K562 (cell line): ENCODE data around the gene C2CD2L. TPM values are rescaled to one million over a fixed set of nuclear protein-coding genes. Genes with fewer than 3 reads are reported as not detected.

ENCODE experiments used
- BRD4 ChIP-seq: fragments of 200-600 bp; sonication (generic); IDR thresholded peaks from 2 replicates; pipeline ENCODE4 v1.6.1; 2017; ENCODE audit warnings: inconsistent platforms
- BRF2 ChIP-seq: IDR thresholded peaks from 3 replicates; pipeline ENCODE4 v1.6.1; 2011; ENCODE audit warnings: borderline replicate concordance, mild to moderate bottlenecking; ENCODE audit not compliant: insufficient read length, insufficient read depth
- CBX1 ChIP-seq: sonication (generic); IDR thresholded peaks from 2 replicates; pipeline ENCODE4 v1.6.1; 2016; ENCODE audit warnings: antibody characterized with exemption, low read depth, mild to moderate bottlenecking
- CBX5 ChIP-seq: IDR thresholded peaks from 2 replicates; pipeline ENCODE4 v1.6.1; 2014; ENCODE audit warnings: low read depth, borderline replicate concordance
- E2F3 ChIP-seq: fragments of 250-450 bp; sonication (Bioruptor Pico); IDR thresholded peaks from 2 replicates; pipeline ENCODE4 v1.4.0; 2020; ENCODE audit warnings: mild to moderate bottlenecking
- EHMT2 ChIP-seq: fragments of 450-650 bp; IDR thresholded peaks from 2 replicates; pipeline ENCODE4 v1.6.1; 2018; ENCODE audit warnings: antibody characterized with exemption
- FOXA3 ChIP-seq, 2 experiments: fragments of 450-650 bp in 1 of 2; sonication (generic) in 1 of 2; formaldehyde crosslinking; IDR thresholded peaks in 1 of 2; conservative IDR thresholded peaks in 1 of 2; 2 replicates each; pipeline versions ENCODE4 v1.4.0 to v1.8.0; 2020 to 2022; ENCODE audit warnings: mild to moderate bottlenecking in 2 of 2, missing genetic modification reagents in 1 of 2
- KAT2B ChIP-seq: IDR thresholded peaks from one replicate; pipeline ENCODE4 v1.6.1; 2012; ENCODE audit warnings: low read depth, mild to moderate bottlenecking, control low read depth, inconsistent platforms, low read length, moderate library complexity
- L3MBTL2 ChIP-seq: fragments of 450-650 bp; IDR thresholded peaks from 2 replicates; pipeline ENCODE4 v1.6.1; 2016; ENCODE audit warnings: mild to moderate bottlenecking, moderate library complexity
- LEF1 ChIP-seq: fragments of 450-650 bp; IDR thresholded peaks from 2 replicates; pipeline ENCODE4 v1.6.1; 2016; ENCODE audit warnings: mild to moderate bottlenecking
- MAZ ChIP-seq, 2 experiments: fragments of 450-650 bp in 1 of 2; sonication (generic) in 1 of 2; formaldehyde crosslinking; IDR thresholded peaks in 1 of 2; conservative IDR thresholded peaks in 1 of 2; 2 replicates each; pipeline versions ENCODE4 v1.4.0 to v1.5.0; 2020; ENCODE audit warnings: mild to moderate bottlenecking in 1 of 2, missing genetic modification reagents in 1 of 2
- NCOA4 ChIP-seq: fragments of 450-650 bp; IDR thresholded peaks from 2 replicates; pipeline ENCODE4 v1.6.1; 2018; ENCODE audit warnings: mild to moderate bottlenecking; ENCODE audit not compliant: partially characterized antibody
- NR2F6 ChIP-seq: fragments of 450-650 bp; formaldehyde crosslinking; IDR thresholded peaks from 2 replicates; pipeline ENCODE4 v1.4.0; 2020; ENCODE audit warnings: mild to moderate bottlenecking
- SREBF2 ChIP-seq: sonication (generic); formaldehyde crosslinking; IDR thresholded peaks from 2 replicates; pipeline ENCODE4 v1.4.0; 2020; ENCODE audit warnings: mild to moderate bottlenecking, missing genetic modification reagents
- TARDBP ChIP-seq: fragments of 450-650 bp; IDR thresholded peaks from 2 replicates; pipeline ENCODE4 v1.6.1; 2016
- ZBTB26 ChIP-seq: fragments of 450-650 bp; formaldehyde crosslinking; IDR thresholded peaks from 2 replicates; pipeline ENCODE4 v1.4.0; 2022; ENCODE audit warnings: missing genetic modification characterization
- ZC3H8 ChIP-seq: fragments of 450-650 bp; IDR thresholded peaks from 2 replicates; pipeline ENCODE4 v1.6.1; 2017
- ZNF239 ChIP-seq: fragments of 250-450 bp; sonication (Bioruptor Pico); IDR thresholded peaks from 2 replicates; pipeline ENCODE4 v1.4.0; 2020; ENCODE audit warnings: mild to moderate bottlenecking
- ZNF316 ChIP-seq: fragments of 450-650 bp; IDR thresholded peaks from 2 replicates; pipeline ENCODE4 v1.6.1; 2016
- ZNF347 ChIP-seq: fragments of 450-650 bp; formaldehyde crosslinking; IDR thresholded peaks from 2 replicates; pipeline ENCODE4 v1.4.0; 2020; ENCODE audit warnings: low read depth, mild to moderate bottlenecking, moderate library complexity
- ZNF551 ChIP-seq: fragments of 250-450 bp; sonication (Bioruptor Pico); IDR thresholded peaks from 2 replicates; pipeline ENCODE4 v1.5.0; 2021; ENCODE audit warnings: mild to moderate bottlenecking, moderate library complexity
- ZNF695 ChIP-seq: fragments of 450-650 bp; formaldehyde crosslinking; IDR thresholded peaks from 2 replicates; pipeline ENCODE4 v1.4.0; 2020; ENCODE audit warnings: mild to moderate bottlenecking, moderate library complexity
- ZZZ3 ChIP-seq: fragments of 450-650 bp; IDR thresholded peaks from 2 replicates; pipeline ENCODE4 v1.6.1; 2016; ENCODE audit warnings: antibody characterized with exemption, mild to moderate bottlenecking, moderate library complexity
- polyA plus RNA-seq, 8 experiments: library from polyadenylated mRNA; depleted of rRNA in 4 of 8; stranded (reverse) in 5 of 8; unstranded in 3 of 8; fragments of >200 nt; fragmentation: Nextera tagmentation in 2 of 8; fragmentation: Illumina TruSeq in 1 of 8; extraction: Ambion mirVana in 2 of 8; extraction: Trizol in 1 of 8; gene quantifications; 2 replicates each; pipeline versions ENCODE4 v1.2.1 to v1.2.3, GENCODE V29; 2011 to 2014; ENCODE audit warnings: inconsistent platforms in 1 of 8, missing spikeins in 1 of 8
- total RNA-seq, 7 experiments: library from RNA; depleted of rRNA in 6 of 7; stranded (reverse); fragments of >200 nt in 6 of 7; fragmentation: Illumina TruSeq in 2 of 7; extraction: Trizol in 2 of 7; gene quantifications; 2 replicates each; pipeline versions ENCODE4 v1.2.1 to v1.2.3, GENCODE V29; 2011 to 2021; ENCODE audit warnings: low replicate concordance in 1 of 7
- TF ChIP-seq, protein P1 (sequence below): fragments of 250-450 bp; sonication (Bioruptor Pico); IDR thresholded peaks from 2 replicates; pipeline ENCODE4 v1.8.0; 2022; ENCODE audit warnings: inconsistent platforms, mild to moderate bottlenecking, moderate library complexity, borderline replicate concordance

C2CD2L gene
- total and polyA plus RNA-seq, 9 of the 15 experiments (the other 6 are each of a cell fraction or from before 2014, with no cell fraction given): 0.66 to 41.2 (median 14.8) TPM

GRCh38 chr11:119101759-119102423 lies 5.3 kb upstream of the C2CD2L start, which contains the start of gene DPAGT1 (continued):
- TF ChIP-seq ZC3H8: no peak
- no peak for TF ChIP-seq SREBF2 (CRISPR knock-in tag)
- TF ChIP-seq E2F3 (CRISPR knock-in tag): peak; percentile 26; the same call in 1 of the 2 replicates
- TF ChIP-seq FOXA3 (CRISPR knock-in tag; conservative IDR thresholded peaks at IDR 0.05 in 1 of 2, IDR thresholded peaks at IDR 0.05 in 1 of 2): no peak
- no peak for TF ChIP-seq NCOA4
- TF ChIP-seq ZZZ3: no peak
- no peak for TF ChIP-seq CBX5
- TF ChIP-seq TARDBP: no peak
- no peak for TF ChIP-seq LEF1
- TF ChIP-seq KAT2B: no peak
- no peak for TF ChIP-seq BRF2
- TF ChIP-seq ZNF316: no peak
- peak; percentile 28 to 52; a peak in 2 of 4 replicates for TF ChIP-seq MAZ (CRISPR knock-in tag; conservative IDR thresholded peaks at IDR 0.05 in 1 of 2, IDR thresholded peaks at IDR 0.05 in 1 of 2)
- TF ChIP-seq ZNF551 (CRISPR knock-in tag): no peak
- peak; percentile 71; the same call in 1 of the 2 replicates for TF ChIP-seq ZBTB26 (CRISPR knock-in tag)
- no peak for TF ChIP-seq ZNF239
- TF ChIP-seq CBX1: no peak
- TF ChIP-seq L3MBTL2: peak; percentile 27
- TF ChIP-seq ZNF347 (CRISPR knock-in tag): no peak
- peak; percentile 37; the same call in 1 of the 2 replicates for TF ChIP-seq EHMT2
- no peak for TF ChIP-seq NR2F6 (CRISPR knock-in tag)
- TF ChIP-seq, protein P1, sequence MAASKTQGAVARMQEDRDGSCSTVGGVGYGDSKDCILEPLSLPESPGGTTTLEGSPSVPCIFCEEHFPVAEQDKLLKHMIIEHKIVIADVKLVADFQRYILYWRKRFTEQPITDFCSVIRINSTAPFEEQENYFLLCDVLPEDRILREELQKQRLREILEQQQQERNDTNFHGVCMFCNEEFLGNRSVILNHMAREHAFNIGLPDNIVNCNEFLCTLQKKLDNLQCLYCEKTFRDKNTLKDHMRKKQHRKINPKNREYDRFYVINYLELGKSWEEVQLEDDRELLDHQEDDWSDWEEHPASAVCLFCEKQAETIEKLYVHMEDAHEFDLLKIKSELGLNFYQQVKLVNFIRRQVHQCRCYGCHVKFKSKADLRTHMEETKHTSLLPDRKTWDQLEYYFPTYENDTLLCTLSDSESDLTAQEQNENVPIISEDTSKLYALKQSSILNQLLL (CRISPR knock-in tag): no peak
- TF ChIP-seq ZNF695 (CRISPR knock-in tag): no peak
- TF ChIP-seq BRD4: no peak
